IMR-90 (cell line): ENCODE measurements around the gene SAP30BP. TPM values are rescaled to one million over a fixed set of nuclear protein-coding genes. Genes with fewer than 3 reads are reported as not detected.

Source experiments
- ATAC-seq: fragments of 200-7000 bp; cut with Tn5 transposase; 2 replicates; pipeline ENCODE4 v1.9.1; 2020; ENCODE audit warnings: low read depth, mild to moderate bottlenecking, moderate library complexity
- BruUV-seq: library from RNA; stranded (reverse); fragments of 400-500 nt; replicated peaks from 2 replicates; lab custom pipeline; 2021; lab: Mats Ljungman, UMichigan
- CTCF ChIA-PET: fragments of 300-600 bp; formaldehyde crosslinking; extraction: SDS; loops from one replicate; lab custom pipeline; 2021; ENCODE audit warnings: antibody characterized with exemption; lab: Yijun Ruan, JAX
- POLR2A ChIA-PET: fragments of 300-600 bp; sonication (Branson Sonifier 250); formaldehyde crosslinking; loops from one replicate; lab custom pipeline; 2022; ENCODE audit warnings: antibody characterized with exemption; ENCODE audit not compliant: unreplicated experiment; lab: Charles Lee
- DNase-seq: peaks from one replicate; pipeline ENCODE4 v3.0.0; 2013
- H2AFZ ChIP-seq: replicated peaks from 2 replicates; pipeline ENCODE3; 2013; ENCODE audit warnings: low read length, mild to moderate bottlenecking; ENCODE audit not compliant: poor library complexity
- H2AK5ac ChIP-seq: 2 replicates; pipeline ENCODE4 v1.6.1; 2013; ENCODE audit warnings: low read depth, low read length, inconsistent platforms
- H2AK9ac ChIP-seq: replicated peaks from 2 replicates; pipeline ENCODE3; 2013; ENCODE audit warnings: mild to moderate bottlenecking, low read depth, low read length, moderate library complexity; ENCODE audit not compliant: poor library complexity
- H2BK120ac ChIP-seq: 2 replicates; pipeline ENCODE4 v1.6.1; 2013; ENCODE audit warnings: low read depth, low read length, inconsistent platforms
- H2BK15ac ChIP-seq: 3 replicates; pipeline ENCODE4 v1.6.1; 2013; ENCODE audit warnings: low read depth, low read length, inconsistent platforms
- H2BK20ac ChIP-seq: 2 replicates; pipeline ENCODE4 v1.6.1; 2013; ENCODE audit warnings: low read depth, mild to moderate bottlenecking, inconsistent platforms, low read length, moderate library complexity
- H2BK5ac ChIP-seq: 2 replicates; pipeline ENCODE4 v1.6.1; 2013; ENCODE audit warnings: mild to moderate bottlenecking, low read depth, low read length, inconsistent platforms; ENCODE audit not compliant: poor library complexity, severe bottlenecking
- H3K14ac ChIP-seq: replicated peaks from 2 replicates; pipeline ENCODE4 v1.6.1; 2013; ENCODE audit warnings: low read depth, low read length, inconsistent platforms
- H3K18ac ChIP-seq: 2 replicates; pipeline ENCODE4 v1.6.1; 2013; ENCODE audit warnings: low read depth, low read length, control low read depth
- H3K23ac ChIP-seq: 2 replicates; pipeline ENCODE4 v1.6.1; 2013; ENCODE audit warnings: low read depth, low read length, inconsistent platforms
- H3K27ac ChIP-seq: 2 replicates; pipeline ENCODE4 v1.5.1; 2013; ENCODE audit warnings: mild to moderate bottlenecking, control low read depth, low read length; ENCODE audit not compliant: insufficient read depth
- H3K27me3 ChIP-seq: 2 replicates; pipeline ENCODE4 v1.6.1; 2013; ENCODE audit warnings: low read length; ENCODE audit not compliant: control insufficient read depth, insufficient read depth
- H3K36me3 ChIP-seq: 2 replicates; pipeline ENCODE4 v1.6.1; 2013; ENCODE audit warnings: low read length, mixed read lengths; ENCODE audit not compliant: control insufficient read depth, insufficient read depth
- H3K4ac ChIP-seq: 2 replicates; pipeline ENCODE4 v1.6.1; 2013; ENCODE audit warnings: low read depth, low read length, inconsistent platforms
- H3K4me1 ChIP-seq: 2 replicates; pipeline ENCODE4 v1.6.1; 2013; ENCODE audit warnings: low read length, mixed read lengths; ENCODE audit not compliant: control insufficient read depth, insufficient read depth
- H3K4me2 ChIP-seq: 2 replicates; pipeline ENCODE4 v1.6.1; 2013; ENCODE audit warnings: low read depth, mild to moderate bottlenecking, control low read depth, low read length, moderate library complexity
- H3K4me3 ChIP-seq: 2 replicates; pipeline ENCODE4 v1.5.1; 2013; ENCODE audit warnings: low read depth, mild to moderate bottlenecking, control low read depth, low read length, moderate library complexity; ENCODE audit not compliant: insufficient read depth
- H3K56ac ChIP-seq: 2 replicates; pipeline ENCODE4 v1.6.1; 2013; ENCODE audit warnings: low read length, inconsistent platforms; ENCODE audit not compliant: insufficient read depth; ENCODE audit errors: extremely low read depth
- H3K79me1 ChIP-seq, 2 experiments: 2 replicates each; pipeline ENCODE4 v1.6.1; 2013; ENCODE audit warnings: low read length in 2 of 2, inconsistent platforms in 1 of 2, low read depth in 1 of 2
- H3K9ac ChIP-seq: 2 replicates; pipeline ENCODE4 v1.6.1; 2013; ENCODE audit warnings: low read depth, low read length, control low read depth
- H3K9me1 ChIP-seq: 2 replicates; pipeline ENCODE4 v1.6.1; 2013; ENCODE audit warnings: low read length, inconsistent platforms; ENCODE audit not compliant: insufficient read depth
- H3K9me3 ChIP-seq: 2 replicates; pipeline ENCODE4 v1.6.1; 2013; ENCODE audit warnings: low read length; ENCODE audit not compliant: control insufficient read depth, insufficient read depth
- H4K20me1 ChIP-seq: 2 replicates; pipeline ENCODE4 v1.6.1; 2013; ENCODE audit warnings: low read length, inconsistent platforms; ENCODE audit not compliant: insufficient read depth
- H4K5ac ChIP-seq: 2 replicates; pipeline ENCODE4 v1.6.1; 2013; ENCODE audit warnings: mild to moderate bottlenecking, low read depth, low read length, control low read depth
- H4K8ac ChIP-seq, 2 experiments: 2 replicates each; pipeline ENCODE4 v1.6.1; 2013; ENCODE audit warnings: low read depth in 2 of 2, low read length in 2 of 2, control low read depth in 1 of 2, inconsistent platforms in 1 of 2
- H4K91ac ChIP-seq: 2 replicates; pipeline ENCODE4 v1.6.1; 2013; ENCODE audit warnings: low read depth, low read length, inconsistent platforms; ENCODE audit not compliant: insufficient read depth
- CTCF ChIP-seq: conservative IDR thresholded peaks from 2 replicates; pipeline ENCODE4 v1.5.1; 2012; ENCODE audit warnings: mild to moderate bottlenecking, low read depth, low read length, improper control_type of control experiment
- FOS ChIP-seq: fragments of 150-350 bp; IDR thresholded peaks from 2 replicates; pipeline ENCODE4 v1.6.1; 2016; ENCODE audit warnings: low read depth, low read length
- MAFK ChIP-seq: IDR thresholded peaks from 2 replicates; pipeline ENCODE4 v1.6.1; 2012; ENCODE audit warnings: low read depth, low read length, improper control_type of control experiment
- MAZ ChIP-seq: IDR thresholded peaks from 2 replicates; pipeline ENCODE4 v1.6.1; 2012; ENCODE audit warnings: low read depth, mild to moderate bottlenecking, low read length, improper control_type of control experiment, moderate library complexity, borderline replicate concordance
- POLR2A ChIP-seq: IDR thresholded peaks from 2 replicates; pipeline ENCODE4 v1.6.1; 2012; ENCODE audit warnings: mild to moderate bottlenecking, low read depth, low read length
- RAD21 ChIP-seq: IDR thresholded peaks from 2 replicates; pipeline ENCODE4 v1.6.1; 2012; ENCODE audit warnings: low read length, improper control_type of control experiment
- RFX5 ChIP-seq: IDR thresholded peaks from 2 replicates; pipeline ENCODE4 v1.8.0; 2012; ENCODE audit warnings: low read depth, mild to moderate bottlenecking, low read length, moderate library complexity
- USF2 ChIP-seq: fragments of 150-350 bp; IDR thresholded peaks from 2 replicates; pipeline ENCODE4 v1.6.1; 2017; ENCODE audit warnings: mild to moderate bottlenecking, antibody characterized with exemption, low read length, low read depth
- WGBS, 2 experiments: methylation state at CpG; one replicate each; pipeline versions ENCODE4 v1.1.5 to v1.1.7; 2013; ENCODE audit warnings: missing lambda C conversion rate in 2 of 2; ENCODE audit not compliant: insufficient read length in 1 of 2; ENCODE audit errors: extremely low coverage in 2 of 2; 5-methylcytosine and 5-hydroxymethylcytosine counted together
- dilution Hi-C: fragments of 300-500 bp; cut with HindIII; formaldehyde crosslinking; loops from one replicate; pipeline ENCODE4 v1.14.3; 2018; ENCODE audit warnings: low sequenced_read_pairs; ENCODE audit not compliant: unreplicated experiment
- in situ Hi-C: fragments of 300-500 bp; cut with MboI; formaldehyde crosslinking; loops from 3 replicates; pipeline ENCODE4 v1.14.3; 2019; ENCODE audit warnings: low sequenced_read_pairs, inconsistent platforms, mixed read lengths
- intact Hi-C: fragments of 100-400 bp; cut with micrococcal nuclease; formaldehyde crosslinking; loops from 2 replicates; pipeline ENCODE4 v1.10.0; 2022
- polyA plus RNA-seq, 3 experiments: library from polyadenylated mRNA; depleted of rRNA; stranded (reverse); fragments of >200 nt; gene quantifications; 2 replicates each; pipeline ENCODE4 v1.2.3, GENCODE V29; 2012; ENCODE audit warnings: low replicate concordance in 1 of 3
- total RNA-seq: library from RNA; depleted of rRNA; stranded (reverse); fragments of >200 nt; gene quantifications from 2 replicates; pipeline ENCODE4 v1.2.3, GENCODE V29; 2012

The SAP30BP gene
- total and polyA plus RNA-seq, 2 of the 4 experiments (the other 2 are of a cell fraction): 70.4 to 139 TPM

- peaks cover 24% of the 10 kb centered on the region for H3K9me1 ChIP-seq
- no peak overlapping the region for H3K56ac ChIP-seq
- H4K91ac ChIP-seq: no peak overlapping the region
- H4K8ac ChIP-seq: no peak overlapping the region
- H3K79me1 ChIP-seq: peaks cover 58 to 85% of the 10 kb centered on the region in 2 experiments
- H3K27me3 ChIP-seq: no peaks in the 10 kb centered on the region
- H2BK20ac ChIP-seq: no peak overlapping the region
- TF ChIP-seq USF2 (no peak), RAD21 (no peak), RFX5 (no peak), CTCF (no peak), FOS (peak; percentile 36; the same call in 1 of the 2 replicates), MAFK (no peak), MAZ (no peak), POLR2A (no peak)
- POLR2A ChIA-PET: no interaction called here
- H2AK5ac ChIP-seq: peak overlapping the region; percentile 65; the same call in 1 of the 2 replicates
- H2BK15ac ChIP-seq: no peak overlapping the region
- no peaks in the 10 kb centered on the region for H3K9me3 ChIP-seq
- no peak overlapping the region for H2BK5ac ChIP-seq
- BruUV-seq: no TSS peak
- H3K23ac ChIP-seq: no peak overlapping the region
- H4K20me1 ChIP-seq: peaks cover 57% of the 10 kb centered on the region
- H3K27ac ChIP-seq: no peak overlapping the region
- dilution Hi-C loops: no loop called here
- no peak overlapping the region; the same call in 1 of the 2 replicates for H3K4me2 ChIP-seq
- in situ Hi-C loops: no loop called here
- no peak for ATAC-seq
- H2AK9ac ChIP-seq: peak overlapping the region; percentile 74
- no peak overlapping the region for H2BK120ac ChIP-seq
- H2AFZ ChIP-seq: no peak overlapping the region
- H3K4me3 ChIP-seq: no peak overlapping the region
- WGBS, 2 experiments: no CpG with 5 or more reads among the region's 5 CpGs
- peaks cover 9% of the 10 kb centered on the region for H3K4me1 ChIP-seq
- no peak overlapping the region for H3K9ac ChIP-seq
- 0 out of 2 replicates have a peak overlapping the region, but pooled peaks have one; percentile 40 for H3K4ac ChIP-seq
- H3K18ac ChIP-seq: no peak overlapping the region
- CTCF ChIA-PET: interaction anchor here (1.0 to 5.7 kb wide), 3 partner anchors 9 to 66 kb away, joined by 3 to 18 read pairs (median 5); no protein-coding TSS in a partner anchor
- intact Hi-C loops: no loop called here
- peaks cover 24% of the 10 kb centered on the region for H3K36me3 ChIP-seq
- H4K5ac ChIP-seq: no peak overlapping the region
- H3K14ac ChIP-seq: peak overlapping the region; percentile 52; the same call in 1 of the 2 replicates
- DNase-seq: peak; percentile 42
These were observed 17.1 kb downstream of the SAP30BP start for GRCh38 chr17:75684249-75684648.
